ENCODE data around the gene MXRA8.

GRCh38 chr1:1345860-1346500 lies 12.4 kb downstream of the MXRA8 start:
- TF ChIP-seq CTCF (IDR thresholded peaks at IDR 0.05; ENCODE audit: insufficient read depth, low read length) (no peak), SPI1 (IDR thresholded peaks at IDR 0.05; ENCODE audit: borderline replicate concordance, low read depth) (no peak), GABPA (IDR thresholded peaks at IDR 0.05; ENCODE audit: low read depth) (no peak), POLR2AphosphoS5 (IDR thresholded peaks at IDR 0.05; ENCODE audit: low read depth) (no peak), REST (IDR thresholded peaks at IDR 0.05; ENCODE audit: insufficient replicate concordance, low read depth) (no peak)
